SU-DHL-6 (cell line): ENCODE measurements around the gene LTBP2.

Experiments
- H2AFZ ChIP-seq: fragments of 200-600 bp; sonication (generic); 2 replicates; pipeline ENCODE4 v1.6.1; 2014; ENCODE audit warnings: low read depth, mild to moderate bottlenecking, moderate library complexity, mixed read lengths, antibody characterized with exemption, low read length; ENCODE audit not compliant: severe bottlenecking
- H3F3A ChIP-seq: fragments of 200-600 bp; shearing (Covaris generic); 2 replicates; pipeline ENCODE4 v1.6.0; 2016; ENCODE audit warnings: antibody characterized with exemption, mild to moderate bottlenecking; ENCODE audit not compliant: insufficient read depth
- H3K27ac ChIP-seq: fragments of 200-600 bp; sonication (generic); 2 replicates; pipeline ENCODE4 v1.5.1; 2016; ENCODE audit warnings: low read depth, mild to moderate bottlenecking, low read length, moderate library complexity, mixed read lengths
- H3K27me3 ChIP-seq: fragments of 200-600 bp; sonication (generic), shearing (Covaris generic); 2 replicates; pipeline ENCODE4 v1.6.0; 2014; ENCODE audit warnings: mild to moderate bottlenecking, low read length
- H3K36me3 ChIP-seq: fragments of 200-600 bp; sonication (generic); 2 replicates; pipeline ENCODE4 v1.6.1; 2014; ENCODE audit warnings: mild to moderate bottlenecking, low read length, mixed read lengths
- H3K4me2 ChIP-seq: fragments of 300-600, 200-600 bp; shearing (Covaris generic), sonication (generic); 2 replicates; pipeline ENCODE4 v1.6.0; 2014; ENCODE audit warnings: low read length, low read depth, mild to moderate bottlenecking; ENCODE audit not compliant: poor library complexity, severe bottlenecking
- H3K4me3 ChIP-seq: fragments of 200-600 bp; sonication (generic); 2 replicates; pipeline ENCODE4 v1.5.1; 2014; ENCODE audit warnings: antibody characterized with exemption, low read length, mild to moderate bottlenecking, mixed read lengths; ENCODE audit not compliant: insufficient read depth, poor library complexity, severe bottlenecking
- H3K79me2 ChIP-seq: fragments of 200-600 bp; sonication (generic); 2 replicates; pipeline ENCODE4 v1.6.1; 2014; ENCODE audit warnings: mild to moderate bottlenecking, low read length, moderate library complexity; ENCODE audit not compliant: insufficient read depth
- H3K9ac ChIP-seq: fragments of 200-600 bp; sonication (generic); 2 replicates; pipeline ENCODE4 v1.7.0; 2014; ENCODE audit warnings: mild to moderate bottlenecking, low read length
- H3K9me2 ChIP-seq: fragments of 200-600 bp; sonication (generic); replicated peaks from 2 replicates; pipeline ENCODE4 v1.6.1; 2014; ENCODE audit warnings: low read length; ENCODE audit not compliant: insufficient read depth
- H3K9me3 ChIP-seq: fragments of 200-600 bp; sonication (generic); 2 replicates; pipeline ENCODE4 v1.6.1; 2014; ENCODE audit warnings: low read length, mixed read lengths; ENCODE audit not compliant: insufficient read depth
- H4K20me1 ChIP-seq: fragments of 200-600 bp; sonication (generic); 2 replicates; pipeline ENCODE4 v1.6.1; 2014; ENCODE audit warnings: low read depth, mild to moderate bottlenecking, antibody characterized with exemption, low read length, moderate library complexity, mixed read lengths
- EZH2phosphoT487 ChIP-seq: fragments of 200-600 bp; sonication (generic), shearing (Covaris generic); conservative IDR thresholded peaks from 2 replicates; pipeline ENCODE4 v1.6.1; 2018; ENCODE audit warnings: mild to moderate bottlenecking, antibody characterized with exemption, low read length, moderate library complexity, mixed read lengths
- TF ChIP-seq, protein P1 (sequence below): fragments of 200-600 bp; sonication (generic); IDR thresholded peaks from one replicate; pipeline ENCODE4 v1.5.1; 2017; ENCODE audit warnings: antibody characterized with exemption, mild to moderate bottlenecking, low read length, moderate library complexity; ENCODE audit not compliant: insufficient read depth, poor library complexity, severe bottlenecking

LTBP2 gene

DNA sequence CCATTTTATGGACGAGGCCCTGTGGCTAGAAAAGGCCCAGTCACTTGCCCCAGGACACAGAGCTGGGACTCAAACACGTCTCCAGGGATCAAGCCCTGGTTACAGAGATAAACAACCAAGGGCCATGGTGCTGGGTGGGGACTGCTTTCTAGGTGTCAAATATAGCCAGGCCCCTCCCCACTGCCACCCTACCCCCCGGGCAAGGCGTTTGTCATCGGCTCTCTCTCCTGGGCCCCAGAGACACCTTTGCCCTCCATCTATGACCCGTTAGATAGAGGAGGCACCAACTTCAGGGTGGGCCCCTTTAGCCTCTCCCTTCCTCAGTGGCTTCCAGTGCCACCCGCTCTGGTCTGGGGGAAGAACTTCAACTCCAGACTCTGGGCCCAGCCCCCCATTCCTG, 18.0 kb downstream of the LTBP2 start:
- H3K36me3 ChIP-seq = no peaks in the 10 kb centered on the region
- H3K27ac ChIP-seq = no peak overlapping the region
- H3K9ac ChIP-seq = no peak overlapping the region
- H2AFZ ChIP-seq = no peak overlapping the region
- H3K9me2 ChIP-seq = no peaks in the 10 kb centered on the region
- no peak for TF ChIP-seq EZH2phosphoT487
- TF ChIP-seq, protein P1, sequence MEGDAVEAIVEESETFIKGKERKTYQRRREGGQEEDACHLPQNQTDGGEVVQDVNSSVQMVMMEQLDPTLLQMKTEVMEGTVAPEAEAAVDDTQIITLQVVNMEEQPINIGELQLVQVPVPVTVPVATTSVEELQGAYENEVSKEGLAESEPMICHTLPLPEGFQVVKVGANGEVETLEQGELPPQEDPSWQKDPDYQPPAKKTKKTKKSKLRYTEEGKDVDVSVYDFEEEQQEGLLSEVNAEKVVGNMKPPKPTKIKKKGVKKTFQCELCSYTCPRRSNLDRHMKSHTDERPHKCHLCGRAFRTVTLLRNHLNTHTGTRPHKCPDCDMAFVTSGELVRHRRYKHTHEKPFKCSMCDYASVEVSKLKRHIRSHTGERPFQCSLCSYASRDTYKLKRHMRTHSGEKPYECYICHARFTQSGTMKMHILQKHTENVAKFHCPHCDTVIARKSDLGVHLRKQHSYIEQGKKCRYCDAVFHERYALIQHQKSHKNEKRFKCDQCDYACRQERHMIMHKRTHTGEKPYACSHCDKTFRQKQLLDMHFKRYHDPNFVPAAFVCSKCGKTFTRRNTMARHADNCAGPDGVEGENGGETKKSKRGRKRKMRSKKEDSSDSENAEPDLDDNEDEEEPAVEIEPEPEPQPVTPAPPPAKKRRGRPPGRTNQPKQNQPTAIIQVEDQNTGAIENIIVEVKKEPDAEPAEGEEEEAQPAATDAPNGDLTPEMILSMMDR = no peak
- no peak overlapping the region for H3K4me3 ChIP-seq
- no peaks in the 10 kb centered on the region for H3K79me2 ChIP-seq
- no peaks in the 10 kb centered on the region for H3K9me3 ChIP-seq
- H3K4me2 ChIP-seq = no peak overlapping the region
- no peaks in the 10 kb centered on the region for H3F3A ChIP-seq
- H4K20me1 ChIP-seq = no peaks in the 10 kb centered on the region
- H3K27me3 ChIP-seq = no peaks in the 10 kb centered on the region

DNA sequence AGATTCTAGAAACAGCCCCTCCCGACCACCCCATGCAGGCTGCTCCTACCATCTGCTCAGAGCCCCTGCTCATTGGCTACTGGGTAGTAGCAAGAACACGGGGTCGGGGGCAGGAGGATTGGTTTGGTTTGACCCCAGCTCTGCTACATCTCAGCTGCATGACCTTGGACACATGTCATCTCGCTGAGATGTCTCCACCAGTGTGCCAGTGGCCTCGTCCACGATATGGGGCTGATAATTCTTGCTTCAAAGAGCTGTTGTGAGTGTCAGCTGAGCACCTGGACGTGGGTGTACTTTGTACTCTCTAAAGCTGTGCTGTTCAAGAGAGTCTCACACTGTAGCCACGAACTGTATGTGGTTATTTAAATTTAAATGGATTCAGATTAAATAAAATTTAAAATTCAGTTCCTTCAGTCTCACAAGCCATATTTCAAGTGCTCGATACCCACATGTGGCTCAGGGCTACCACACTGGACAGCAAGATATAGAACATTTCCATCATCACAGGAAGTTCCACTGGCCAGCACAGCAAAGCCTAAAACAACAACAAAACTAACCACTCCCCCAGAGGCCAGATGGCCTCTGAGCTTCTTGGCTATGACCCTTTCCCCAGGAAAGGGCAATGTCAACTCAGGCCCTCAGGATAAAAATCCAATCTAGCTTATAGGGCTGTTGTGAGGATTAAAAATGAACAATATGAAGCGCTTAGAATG, 18.6 kb downstream of the LTBP2 start:
- Histone ChIP-seq H3F3A (no peaks in the 10 kb centered on the region), H3K4me2 (no peak overlapping the region), H3K36me3 (no peaks in the 10 kb centered on the region), H3K4me3 (no peak overlapping the region), H3K9ac (no peak overlapping the region), H3K9me2 (no peaks in the 10 kb centered on the region), H4K20me1 (no peaks in the 10 kb centered on the region), H3K9me3 (no peaks in the 10 kb centered on the region), H3K79me2 (no peaks in the 10 kb centered on the region), H3K27me3 (no peaks in the 10 kb centered on the region), H3K27ac (no peak overlapping the region), H2AFZ (no peak overlapping the region)
- TF ChIP-seq EZH2phosphoT487 = no peak
- TF ChIP-seq, protein P1 = no peak

DNA sequence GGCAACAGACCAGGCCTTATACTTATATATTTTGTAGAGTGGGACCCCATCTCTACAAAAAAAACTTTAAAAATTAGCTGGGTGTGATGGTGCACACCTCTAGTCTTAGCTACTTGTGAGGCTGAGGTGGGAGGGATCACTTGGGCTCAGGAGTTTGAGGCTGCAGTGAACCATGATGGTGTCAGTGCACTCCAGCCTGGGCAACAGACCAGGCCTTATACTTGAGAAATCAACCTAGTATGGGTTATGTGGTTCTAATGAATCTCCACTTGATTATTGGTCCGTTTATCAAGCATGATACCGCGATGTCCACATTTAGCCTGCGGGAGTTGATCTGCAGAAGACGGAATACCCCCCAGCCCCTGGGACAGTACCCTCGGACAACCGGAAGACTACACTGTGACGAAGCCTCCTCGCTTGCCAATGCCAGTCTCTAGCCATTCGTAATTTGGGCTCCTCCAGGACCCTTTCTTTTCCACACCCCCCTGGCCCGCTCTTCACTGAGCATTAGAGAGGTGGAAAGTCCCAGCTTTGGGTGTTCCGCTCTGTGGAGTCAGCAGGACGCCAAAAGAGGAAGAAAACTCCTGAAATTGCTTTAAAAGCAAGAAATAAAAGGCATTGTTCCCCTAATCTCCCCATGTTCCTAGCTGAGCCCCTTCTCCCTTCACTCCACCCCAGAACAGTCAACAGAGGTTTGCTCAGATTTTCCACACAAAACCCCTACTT, 19.4 kb downstream of the LTBP2 start:
- TF ChIP-seq EZH2phosphoT487 = no peak
- Histone ChIP-seq H3K9me3 (no peaks in the 10 kb centered on the region), H3K27ac (no peak overlapping the region), H3K27me3 (no peaks in the 10 kb centered on the region), H3K4me3 (no peak overlapping the region), H3K79me2 (no peaks in the 10 kb centered on the region), H3K36me3 (no peaks in the 10 kb centered on the region), H2AFZ (no peak overlapping the region), H3F3A (no peaks in the 10 kb centered on the region), H3K9ac (no peak overlapping the region), H3K9me2 (no peaks in the 10 kb centered on the region), H3K4me2 (no peak overlapping the region), H4K20me1 (no peaks in the 10 kb centered on the region)

DNA sequence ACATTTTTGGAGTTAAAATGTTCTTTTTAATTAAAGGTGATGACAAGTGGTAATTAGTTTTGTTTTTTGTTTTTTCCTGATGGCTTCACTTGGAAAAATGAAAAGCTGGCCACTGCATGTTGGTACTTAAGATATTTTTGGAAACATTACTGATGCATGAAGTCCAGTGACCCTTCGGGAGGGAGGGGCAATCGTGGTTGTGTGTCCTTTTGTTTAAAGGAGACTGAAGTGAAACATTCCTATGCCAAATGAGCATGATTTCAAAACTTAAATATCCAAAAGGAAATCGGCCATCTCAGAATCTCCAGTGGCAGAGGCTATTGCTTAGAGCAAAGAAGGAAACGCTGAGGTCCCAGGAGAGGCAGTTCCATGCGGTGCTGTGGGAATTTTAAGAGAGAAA, 20.1 kb downstream of the LTBP2 start:
- no peaks in the 10 kb centered on the region for H4K20me1 ChIP-seq
- no peaks in the 10 kb centered on the region for H3F3A ChIP-seq
- H3K4me2 ChIP-seq = no peak overlapping the region
- H3K9ac ChIP-seq = no peak overlapping the region
- H3K27ac ChIP-seq = no peak overlapping the region
- H3K9me2 ChIP-seq = no peaks in the 10 kb centered on the region
- no peaks in the 10 kb centered on the region for H3K27me3 ChIP-seq
- no peak overlapping the region for H3K4me3 ChIP-seq
- no peak overlapping the region for H2AFZ ChIP-seq
- H3K79me2 ChIP-seq = no peaks in the 10 kb centered on the region
- TF ChIP-seq, protein P1 = no peak
- no peak for TF ChIP-seq EZH2phosphoT487
- H3K9me3 ChIP-seq = no peaks in the 10 kb centered on the region
- no peaks in the 10 kb centered on the region for H3K36me3 ChIP-seq
